Right ventricle myocardium inferior (tissue), 1 donor: ENCODE results near the gene MYO5B. TPM values are rescaled to one million over a fixed set of nuclear protein-coding genes. Genes with fewer than 3 reads are reported as not detected.
"Not testable (repeated sequence)": the region's sequence is repeated elsewhere in the genome, so short reads cannot be mapped to it uniquely, and the experiment has no call there.

Source experiments
- ATAC-seq: fragments of 200-7000 bp; cut with Tn5 transposase; one replicate; pipeline ENCODE4 v1.9.1; 2020; ENCODE audit warnings: mild to moderate bottlenecking, moderate library complexity
- DNase-seq: peaks from one replicate; pipeline ENCODE4 v3.0.0; 2021; ENCODE audit errors: missing footprints
- intact Hi-C: fragments of 100-400 bp; cut with DNase I; formaldehyde crosslinking; loops from one replicate; pipeline ENCODE4 v1.11.0; 2022
- total RNA-seq: library from RNA; stranded (reverse); fragmentation: NEBNext Ultra II Directional; extraction: Animal tissue kit (Norgen Biotek cat#: 25700); gene quantifications from one replicate; pipeline ENCODE4 v1.2.1, GENCODE V29; 2021
- donor health status: DM: no; HTN: yes; CAD: no; lungs with severe emphysema.

MYO5B gene
- total RNA-seq, 1 donor from 2014 or later, result 0.89 TPM

- no peak for DNase-seq
- no peak for ATAC-seq
- intact Hi-C loops, result loop anchor here (10.0 kb wide), 1 partner anchor 81 kb away; no protein-coding TSS in a partner anchor
These were observed 349.2 kb downstream of the MYO5B start for GRCh38 chr18:49845629-49846360.

GRCh38 chr18:49844903-49845302, 350.0 kb downstream of the MYO5B start:
- intact Hi-C loops, result loop anchor here (10.0 kb wide), 1 partner anchor 80 kb away; no protein-coding TSS in a partner anchor
- no peak for ATAC-seq
- no peak for DNase-seq

DNA sequence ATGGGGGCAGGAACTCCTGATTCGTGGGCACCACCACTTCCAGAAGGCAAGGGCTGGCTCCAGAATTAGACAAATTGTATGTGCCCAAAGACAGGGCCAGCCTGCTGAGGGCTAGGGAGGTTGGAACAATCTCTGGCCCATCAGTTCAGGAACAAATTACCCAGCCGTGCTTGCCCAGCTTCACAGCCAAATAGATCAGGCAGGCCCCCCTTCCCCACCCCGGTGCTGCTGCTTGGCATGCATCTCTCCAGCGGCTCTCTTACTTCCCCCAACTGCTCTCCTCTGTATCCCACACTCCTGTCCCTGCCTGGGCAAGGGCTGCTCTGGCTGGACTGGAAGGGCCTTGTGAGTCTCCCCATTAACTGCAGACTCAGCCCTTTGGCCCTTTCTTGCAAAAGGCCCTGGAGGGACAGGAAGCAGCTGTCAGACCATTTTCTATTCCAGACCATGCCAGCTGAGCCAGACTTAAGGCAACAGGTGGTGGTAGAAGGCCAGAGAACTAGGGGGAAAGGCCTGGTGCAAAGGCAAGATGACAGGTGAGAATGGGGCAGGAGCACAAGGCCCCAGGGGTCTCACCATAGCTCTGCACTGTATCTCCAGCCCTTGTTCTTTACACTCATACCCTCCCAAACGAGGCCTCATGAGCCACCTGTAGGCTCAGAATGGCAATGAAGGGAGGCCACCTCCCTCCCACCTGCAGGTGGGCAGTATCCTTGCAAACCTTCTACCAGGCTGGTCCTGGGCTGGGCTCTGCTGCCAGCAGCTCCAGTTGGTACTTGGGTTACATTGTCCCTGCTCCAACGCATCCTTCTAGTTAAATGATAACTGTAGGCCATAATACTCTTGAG, 350.9 kb downstream of the MYO5B start:
- intact Hi-C loops, result loop anchor here (10.0 kb wide), 1 partner anchor 79 kb away; no protein-coding TSS in a partner anchor
- DNase-seq, result no peak
- ATAC-seq, result no peak

DNA sequence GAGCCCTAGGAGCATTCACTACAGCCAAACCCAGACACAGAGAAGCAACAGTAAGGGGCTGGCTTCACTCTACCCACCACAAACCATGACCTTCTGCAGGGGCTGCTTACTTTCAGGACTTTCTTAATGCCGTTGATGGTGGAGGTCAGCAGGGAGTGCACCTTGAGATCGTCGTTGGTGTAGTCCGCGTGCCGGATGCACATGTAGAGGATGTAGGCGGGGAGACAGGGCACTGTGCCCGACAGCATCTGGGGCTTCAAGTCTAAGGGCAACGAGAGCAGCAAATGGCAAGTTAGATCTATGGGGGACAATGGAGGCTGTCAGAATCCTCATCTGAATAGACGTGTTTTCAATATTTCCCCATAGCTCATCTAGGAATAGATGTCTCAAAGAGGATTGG, 351.8 kb downstream of the MYO5B start:
- intact Hi-C loops, result loop anchor here (10.0 kb wide), 1 partner anchor 78 kb away; no protein-coding TSS in a partner anchor
- no peak for ATAC-seq
- no peak for DNase-seq

DNA sequence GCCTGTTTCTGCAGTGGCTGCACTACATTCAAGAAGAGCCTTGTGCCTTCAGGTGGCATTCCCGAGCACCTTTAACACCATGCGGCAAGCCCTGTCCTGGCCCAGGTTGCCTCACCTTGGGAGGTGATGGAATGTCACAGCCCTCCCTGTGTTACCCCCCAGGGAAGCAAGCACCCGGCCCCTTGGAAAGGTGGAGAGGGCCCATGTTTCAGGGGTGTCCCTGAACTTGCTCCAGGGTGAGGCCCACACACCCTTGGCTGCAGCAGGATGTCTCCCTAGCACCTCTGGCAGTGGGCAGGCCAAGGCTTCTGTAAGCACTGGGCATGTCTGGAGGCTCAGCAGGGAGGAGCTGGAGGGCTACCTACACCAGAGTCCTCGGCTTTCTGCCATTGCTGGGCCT, 352.3 kb downstream of the MYO5B start:
- no peak for DNase-seq
- intact Hi-C loops, result loop anchor here (10.0 kb wide), 1 partner anchor 78 kb away; no protein-coding TSS in a partner anchor
- ATAC-seq, result no peak

- DNase-seq (no peak), ATAC-seq (no peak)
- intact Hi-C loops, result loop anchor here (10.0 kb wide), 1 partner anchor 77 kb away; no protein-coding TSS in a partner anchor
These were observed 353.4 kb downstream of the MYO5B start for GRCh38 chr18:49841236-49842217.

DNA sequence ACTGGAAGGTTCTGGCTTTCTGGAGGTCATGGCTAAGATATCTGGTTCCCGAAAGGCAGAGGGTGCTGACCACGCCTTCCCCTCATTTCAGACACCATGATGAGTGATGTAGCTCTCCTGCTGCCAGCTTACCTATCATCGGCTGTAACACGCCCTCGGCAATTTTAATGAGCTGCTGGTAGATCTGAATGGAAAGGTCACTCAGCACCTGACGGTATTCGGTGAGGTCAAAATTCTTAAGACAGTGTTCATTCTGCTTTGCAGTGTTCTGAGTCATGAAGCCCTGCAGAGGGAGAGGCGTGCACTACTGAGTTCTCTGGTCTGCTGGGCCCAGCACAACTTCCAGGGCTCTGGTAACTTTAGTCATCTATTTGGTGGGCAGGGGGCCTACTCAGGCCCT, 355.9 kb downstream of the MYO5B start:
- ATAC-seq, result no peak
- no peak for DNase-seq
- intact Hi-C loops, result no loop called here

GRCh38 chr18:49838381-49838780, 356.6 kb downstream of the MYO5B start:
- no peak for DNase-seq
- intact Hi-C loops, result no loop called here
- ATAC-seq, result no peak

DNA sequence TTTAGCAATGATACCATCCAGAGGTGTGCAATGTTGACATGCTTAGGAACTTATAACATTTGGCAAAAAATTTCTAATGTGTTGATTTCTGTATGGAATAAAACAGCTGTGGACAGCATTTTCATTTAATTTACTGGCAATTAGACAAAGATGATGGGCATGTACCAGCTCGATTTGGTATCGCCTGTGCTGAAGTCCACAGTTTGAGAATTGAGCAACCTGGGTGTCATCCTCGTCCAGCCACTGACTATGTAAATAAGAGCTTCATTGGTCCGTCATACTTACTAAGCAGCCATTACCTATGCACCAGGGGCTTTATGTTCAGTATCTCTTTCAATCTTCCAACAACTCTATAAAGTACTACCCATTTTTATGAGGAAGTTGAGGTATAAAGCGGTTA, 357.1 kb downstream of the MYO5B start:
- DNase-seq, result no peak
- no peak for ATAC-seq
- intact Hi-C loops, result no loop called here

- DNase-seq, ATAC-seq, intact Hi-C loops: not testable (repeated sequence)
These were observed 357.6 kb downstream of the MYO5B start for GRCh38 chr18:49837316-49837835.

- no peak for ATAC-seq
- intact Hi-C loops, result no loop called here
- DNase-seq, result no peak
These were observed 359.5 kb downstream of the MYO5B start for GRCh38 chr18:49835405-49835804.

GRCh38 chr18:49834258-49834657, 360.7 kb downstream of the MYO5B start:
- intact Hi-C loops, result no loop called here
- ATAC-seq (no peak), DNase-seq (no peak)

DNA sequence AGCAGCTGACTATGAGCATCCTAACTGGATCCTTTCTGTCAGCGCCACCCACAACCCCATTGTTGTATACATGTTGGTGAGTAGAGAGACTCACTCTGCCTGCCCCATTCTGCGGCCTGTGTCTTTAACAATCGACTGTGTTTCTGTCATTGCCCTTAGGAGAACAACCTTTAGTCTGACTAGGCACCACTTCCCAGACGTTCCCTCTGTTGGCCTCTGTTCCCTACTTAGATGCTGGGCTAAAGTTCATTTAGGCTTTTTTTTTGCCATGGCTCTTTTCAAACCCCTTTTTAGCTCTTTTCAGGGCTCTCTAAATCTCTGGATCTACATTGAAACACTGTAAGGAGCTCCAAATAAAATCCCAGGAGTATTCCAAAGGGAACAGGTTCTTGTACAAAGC, 361.1 kb downstream of the MYO5B start:
- intact Hi-C loops, result no loop called here
- DNase-seq (no peak), ATAC-seq (no peak)

GRCh38 chr18:49832221-49832647, 362.7 kb downstream of the MYO5B start:
- DNase-seq (no peak), ATAC-seq (no peak)
- intact Hi-C loops, result no loop called here

- no peak for ATAC-seq
- intact Hi-C loops, result no loop called here
- DNase-seq, result no peak
These were observed 367.0 kb downstream of the MYO5B start for GRCh38 chr18:49827996-49828395.

DNA sequence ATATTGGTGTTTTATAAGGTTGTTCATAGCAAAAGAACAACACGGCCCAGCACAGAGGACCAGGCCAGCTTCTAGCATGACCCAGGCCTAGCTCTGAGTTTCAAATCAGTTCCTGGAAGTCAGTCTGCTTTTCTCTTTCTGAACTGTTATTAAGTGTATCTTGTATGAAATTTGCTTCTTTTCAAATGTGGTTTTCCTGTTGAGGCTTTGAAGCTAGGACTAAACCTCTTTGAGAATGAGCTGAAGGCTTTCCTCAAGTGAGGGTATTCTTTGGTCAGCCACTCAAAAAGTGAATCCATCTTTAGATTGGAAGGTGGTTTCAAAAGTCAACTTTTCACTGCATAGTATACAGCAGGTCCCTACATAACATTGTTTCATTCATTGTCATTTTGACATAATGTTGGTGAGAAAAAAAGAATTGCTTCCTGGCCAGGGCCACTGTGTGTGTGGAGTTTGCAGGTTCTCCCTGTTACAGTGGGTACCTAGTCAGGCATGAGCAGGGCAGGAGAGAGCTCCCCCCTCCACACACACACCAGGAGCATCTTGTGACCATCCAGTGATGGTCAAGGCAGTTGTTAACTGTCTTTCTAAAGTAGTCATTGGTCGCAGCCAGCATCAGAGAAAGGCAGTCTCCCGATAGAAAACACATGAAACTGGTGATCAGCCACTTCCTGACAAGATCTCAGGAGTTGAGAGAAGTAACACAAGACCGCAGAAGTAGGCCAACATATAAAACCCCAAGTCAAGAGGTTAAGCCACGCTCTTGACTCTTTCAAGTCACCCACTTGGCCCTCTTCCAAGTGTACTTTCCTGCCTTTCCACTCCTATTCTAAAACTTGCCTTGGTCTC, 374.9 kb downstream of the MYO5B start:
- DNase-seq (no peak), ATAC-seq (no peak)
- intact Hi-C loops, result loop anchor here (10.0 kb wide), 1 partner anchor 325 kb away; the partner anchor contains the start of gene RPL17

GRCh38 chr18:49819071-49819662, 375.8 kb downstream of the MYO5B start:
- DNase-seq (no peak), ATAC-seq (no peak)
- intact Hi-C loops, result loop anchor here (10.0 kb wide), 1 partner anchor 324 kb away; the partner anchor contains the start of gene RPL17
